NT2/D1 (cell line): Measurements from ENCODE around the gene ZNF479.
"Not testable (repeated sequence)": the region's sequence is repeated elsewhere in the genome, so short reads cannot be mapped to it uniquely, and the experiment has no call there.

Source experiments
- DNase-seq: peaks from one replicate; pipeline ENCODE4 v3.0.0-alpha.2; 2011; ENCODE audit warnings: low read depth, low spot score
- H3K27me3 ChIP-seq: 2 replicates; pipeline ENCODE4 v1.6.0; 2011; ENCODE audit warnings: mild to moderate bottlenecking; ENCODE audit not compliant: insufficient read length, insufficient read depth
- H3K36me3 ChIP-seq: 2 replicates; pipeline ENCODE4 v1.6.1; 2011; ENCODE audit warnings: mild to moderate bottlenecking, low read length, mixed read lengths; ENCODE audit not compliant: insufficient read depth, insufficient read length
- H3K4me1 ChIP-seq: 2 replicates; pipeline ENCODE4 v1.5.1; 2011; ENCODE audit not compliant: insufficient read depth, insufficient read length
- H3K4me3 ChIP-seq: 2 replicates; pipeline ENCODE4 v1.5.1; 2011; ENCODE audit warnings: low read depth; ENCODE audit not compliant: insufficient read length
- H3K9ac ChIP-seq: 2 replicates; pipeline ENCODE4 v1.6.0; 2011; ENCODE audit warnings: low read depth; ENCODE audit not compliant: insufficient read length
- H3K9me3 ChIP-seq: 2 replicates; pipeline ENCODE4 v1.5.1; 2011; ENCODE audit warnings: mild to moderate bottlenecking, low read length; ENCODE audit not compliant: insufficient read depth
- SUZ12 ChIP-seq: IDR thresholded peaks from 2 replicates; pipeline ENCODE4 v1.6.1; 2011; ENCODE audit not compliant: insufficient read length, insufficient read depth; ENCODE audit errors: extremely low read depth
- YY1 ChIP-seq: IDR thresholded peaks from 2 replicates; pipeline ENCODE4 v1.6.1; 2011; ENCODE audit not compliant: insufficient read length, insufficient read depth
- ZNF274 ChIP-seq: IDR thresholded peaks from 2 replicates; pipeline ENCODE4 v1.6.1; 2011; ENCODE audit warnings: mild to moderate bottlenecking, low read depth, low read length

The ZNF479 gene

GRCh38 chr7:57132336-57132735, at the start of gene ZNF479:
ZNF479 (minus strand) TSS chr7:57132436; CDS start chr7:57132324, 112 bp downstream.
- not testable (repeated sequence) for DNase-seq

GRCh38 chr7:57182031-57182430, 49.8 kb upstream of the ZNF479 start:
- peaks cover 3% of the 10 kb centered on the region; the same call in 1 of the 2 replicates for H3K9me3 ChIP-seq

More at GRCh38 chr7:57132336-57132735, at the start of gene ZNF479:
- H3K4me1 ChIP-seq, H3K9ac ChIP-seq, H3K36me3 ChIP-seq, H3K27me3 ChIP-seq, H3K4me3 ChIP-seq, H3K9me3 ChIP-seq: not testable (repeated sequence)

GRCh38 chr7:57181281-57181680, 49.0 kb upstream of the ZNF479 start:
- no peak for DNase-seq
- H3K9ac ChIP-seq = no peak overlapping the region
- H3K27me3 ChIP-seq = no peaks in the 10 kb centered on the region
- no peak overlapping the region for H3K4me3 ChIP-seq
- peaks cover 6% of the 10 kb centered on the region; the same call in 1 of the 2 replicates for H3K9me3 ChIP-seq
- no peaks in the 10 kb centered on the region for H3K36me3 ChIP-seq
- no peaks in the 10 kb centered on the region for H3K4me1 ChIP-seq
- TF ChIP-seq SUZ12 (no peak), ZNF274 (no peak), YY1 (no peak)

More at GRCh38 chr7:57182031-57182430, 49.8 kb upstream of the ZNF479 start:
- no peaks in the 10 kb centered on the region for H3K4me1 ChIP-seq
- H3K27me3 ChIP-seq = no peaks in the 10 kb centered on the region
- no peaks in the 10 kb centered on the region for H3K36me3 ChIP-seq
- H3K9ac ChIP-seq = no peak overlapping the region
- no peak overlapping the region for H3K4me3 ChIP-seq
- DNase-seq = no peak
- TF ChIP-seq SUZ12 = no peak
- TF ChIP-seq ZNF274 = no peak
- TF ChIP-seq YY1 = no peak

- Histone ChIP-seq H3K9me3 (peaks cover 6% of the 10 kb centered on the region; the same call in 1 of the 2 replicates), H3K4me3 (no peak overlapping the region), H3K27me3 (no peaks in the 10 kb centered on the region), H3K4me1 (no peaks in the 10 kb centered on the region), H3K36me3 (no peaks in the 10 kb centered on the region), H3K9ac (no peak overlapping the region)
- DNase-seq = no peak
- TF ChIP-seq ZNF274 = no peak
- no peak for TF ChIP-seq YY1
- TF ChIP-seq SUZ12 = no peak
Observed at GRCh38 chr7:57179776-57180415, 47.7 kb upstream of the ZNF479 start.

DNA sequence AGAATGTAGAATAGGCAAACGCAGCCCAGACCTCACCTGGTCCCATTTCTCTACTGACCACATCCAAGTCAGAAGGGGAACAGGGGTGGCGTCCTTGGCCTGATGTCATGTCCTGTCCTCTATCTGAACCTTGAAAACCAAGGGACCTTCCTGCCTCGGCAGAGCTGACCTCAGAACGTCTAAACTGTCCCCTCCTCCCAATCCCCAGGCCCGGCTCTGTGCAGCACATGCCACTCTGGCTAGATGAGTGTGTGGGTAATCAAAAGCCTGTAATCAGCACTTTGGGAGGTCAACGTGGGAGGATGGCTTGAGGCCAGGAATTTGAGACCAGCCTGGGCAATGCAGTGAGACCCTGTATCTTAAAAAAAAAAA, 46.5 kb upstream of the ZNF479 start:
- H3K36me3 ChIP-seq = no peaks in the 10 kb centered on the region
- DNase-seq = no peak
- TF ChIP-seq ZNF274 (no peak), SUZ12 (no peak), YY1 (no peak)

DNA sequence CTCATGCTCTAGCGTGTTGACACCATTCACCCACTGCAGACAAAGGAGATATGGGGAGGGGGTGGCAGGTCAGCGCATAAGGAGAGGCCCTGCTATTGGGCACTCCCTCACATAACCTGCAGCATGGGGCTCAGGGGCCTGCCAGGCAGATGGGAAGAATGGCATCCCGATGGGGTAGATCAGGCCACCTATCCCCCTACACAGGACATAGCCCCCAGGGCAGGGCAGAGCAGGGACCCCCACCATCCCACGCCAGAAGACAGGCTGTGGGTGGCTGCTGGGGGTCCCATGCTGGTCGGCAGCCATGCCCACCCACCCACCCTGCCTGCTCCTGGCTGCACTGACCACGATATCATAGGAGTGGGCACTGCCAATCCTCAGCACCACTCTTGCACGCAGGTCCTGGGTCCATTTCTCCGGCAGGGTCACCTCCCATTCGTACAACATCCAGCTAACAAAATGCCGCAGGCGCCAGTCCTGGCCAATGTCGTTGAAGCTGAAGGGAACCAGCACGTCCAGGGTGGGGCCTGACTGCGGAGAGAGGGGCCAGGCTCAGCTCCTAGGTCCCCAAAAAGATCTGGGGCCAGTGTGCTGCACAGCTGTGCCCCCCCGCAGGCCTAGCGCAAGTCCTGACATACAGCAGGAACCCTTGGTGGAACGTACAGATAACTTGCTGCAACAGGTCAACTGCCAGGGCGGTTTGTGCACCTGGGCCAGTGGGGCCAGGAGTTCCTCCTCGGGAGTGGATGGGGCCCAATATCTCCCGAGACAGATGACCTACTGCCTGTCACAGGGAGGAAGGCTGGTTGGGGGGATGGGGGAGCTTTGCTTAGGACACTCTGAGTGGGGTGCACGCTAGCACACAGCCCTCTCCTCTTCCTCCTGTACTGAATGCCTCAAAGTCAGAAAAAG, 45.9 kb upstream of the ZNF479 start:
- Histone ChIP-seq H3K27me3 (no peaks in the 10 kb centered on the region), H3K9ac (no peak overlapping the region), H3K4me3 (no peak overlapping the region), H3K9me3 (peaks cover 6% of the 10 kb centered on the region; the same call in 1 of the 2 replicates), H3K36me3 (no peaks in the 10 kb centered on the region), H3K4me1 (no peaks in the 10 kb centered on the region)
- TF ChIP-seq ZNF274 (no peak), YY1 (no peak), SUZ12 (no peak)
- DNase-seq = no peak

More for the DNA sequence above, 46.5 kb upstream of the ZNF479 start:
- H3K4me3 ChIP-seq = no peak overlapping the region
- no peak overlapping the region for H3K9ac ChIP-seq
- no peaks in the 10 kb centered on the region for H3K4me1 ChIP-seq
- peaks cover 6% of the 10 kb centered on the region; the same call in 1 of the 2 replicates for H3K9me3 ChIP-seq
- no peaks in the 10 kb centered on the region for H3K27me3 ChIP-seq
